Thyroid gland (tissue), 4 donors: ENCODE data around the gene BACH2.

ENCODE experiments used
- POLR2A ChIP-seq, 2 donors: fragments of 450-650 bp; IDR thresholded peaks; one replicate each; pipeline ENCODE4 v1.6.1; 2017; ENCODE audit warnings: antibody characterized with exemption in 2 of 2, mild to moderate bottlenecking in 2 of 2, moderate library complexity in 1 of 2
- TF ChIP-seq, protein P1 (sequence below), 6 experiments: fragments of 200-600 bp in 3 of 6; fragments of 450-650 bp in 3 of 6; sonication (generic) in 3 of 6; IDR thresholded peaks; one replicate each; pipeline ENCODE4 v1.5.1; 2016 to 2019; ENCODE audit warnings: antibody characterized with exemption in 6 of 6, mild to moderate bottlenecking in 2 of 6, inconsistent platforms in 1 of 6, moderate library complexity in 1 of 6

GRCh38 chr6:90151576-90152422 is 144.8 kb downstream of the BACH2 start:
- TF ChIP-seq, protein P1, sequence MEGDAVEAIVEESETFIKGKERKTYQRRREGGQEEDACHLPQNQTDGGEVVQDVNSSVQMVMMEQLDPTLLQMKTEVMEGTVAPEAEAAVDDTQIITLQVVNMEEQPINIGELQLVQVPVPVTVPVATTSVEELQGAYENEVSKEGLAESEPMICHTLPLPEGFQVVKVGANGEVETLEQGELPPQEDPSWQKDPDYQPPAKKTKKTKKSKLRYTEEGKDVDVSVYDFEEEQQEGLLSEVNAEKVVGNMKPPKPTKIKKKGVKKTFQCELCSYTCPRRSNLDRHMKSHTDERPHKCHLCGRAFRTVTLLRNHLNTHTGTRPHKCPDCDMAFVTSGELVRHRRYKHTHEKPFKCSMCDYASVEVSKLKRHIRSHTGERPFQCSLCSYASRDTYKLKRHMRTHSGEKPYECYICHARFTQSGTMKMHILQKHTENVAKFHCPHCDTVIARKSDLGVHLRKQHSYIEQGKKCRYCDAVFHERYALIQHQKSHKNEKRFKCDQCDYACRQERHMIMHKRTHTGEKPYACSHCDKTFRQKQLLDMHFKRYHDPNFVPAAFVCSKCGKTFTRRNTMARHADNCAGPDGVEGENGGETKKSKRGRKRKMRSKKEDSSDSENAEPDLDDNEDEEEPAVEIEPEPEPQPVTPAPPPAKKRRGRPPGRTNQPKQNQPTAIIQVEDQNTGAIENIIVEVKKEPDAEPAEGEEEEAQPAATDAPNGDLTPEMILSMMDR (IDR thresholded peaks at IDR 0.05), result no peak
- TF ChIP-seq POLR2A (IDR thresholded peaks at IDR 0.05), result no peak
